ENCODE results near the gene PTGFR.
A peak's percentile ranks its signal among the peaks of the same experiment; 100 is the strongest.

PTGFR gene

GRCh38 chr1:78520843-78521242 is 30.1 kb downstream of the PTGFR start:
- DNase-seq (ENCODE audit: low read depth), result no peak

GRCh38 chr1:78522136-78522535 is 31.4 kb downstream of the PTGFR start:
- no peak for DNase-seq (ENCODE audit: low read depth)

GRCh38 chr1:78526496-78526895 is 35.7 kb downstream of the PTGFR start:
- DNase-seq (ENCODE audit: low read depth), result no peak

GRCh38 chr1:78527706-78528105 is 36.9 kb downstream of the PTGFR start:
- peak; percentile 53 for DNase-seq (ENCODE audit: low read depth)

- no peak for DNase-seq (ENCODE audit: low read depth)
These were observed 42.8 kb downstream of the PTGFR start for GRCh38 chr1:78533527-78533926.

GRCh38 chr1:78535286-78535685 is 44.5 kb downstream of the PTGFR start:
- DNase-seq (ENCODE audit: low read depth), result no peak

- DNase-seq (ENCODE audit: low read depth), result peak; percentile 59
These were observed 45.7 kb downstream of the PTGFR start for GRCh38 chr1:78536427-78536826.

- DNase-seq (ENCODE audit: low read depth), result no peak
These were observed 49.3 kb downstream of the PTGFR start for GRCh38 chr1:78540048-78540447.

- DNase-seq (ENCODE audit: low read depth), result no peak
These were observed 50.7 kb downstream of the PTGFR start for GRCh38 chr1:78541479-78541878.

- no peak for DNase-seq (ENCODE audit: low read depth)
These were observed 53.3 kb downstream of the PTGFR start for GRCh38 chr1:78543941-78544643.

- no peak for DNase-seq (ENCODE audit: low read depth)
These were observed 56.3 kb downstream of the PTGFR start for GRCh38 chr1:78547081-78547480.

- no peak for DNase-seq (ENCODE audit: low read depth)
These were observed 58.6 kb downstream of the PTGFR start for GRCh38 chr1:78549331-78549730.

- no peak for DNase-seq (ENCODE audit: low read depth)
These were observed 59.1 kb downstream of the PTGFR start for GRCh38 chr1:78549891-78550290.

- no peak for DNase-seq (ENCODE audit: low read depth)
These were observed 63.1 kb downstream of the PTGFR start for GRCh38 chr1:78553859-78554258.

GRCh38 chr1:78554840-78555239 is 64.1 kb downstream of the PTGFR start:
- no peak for DNase-seq (ENCODE audit: low read depth)

- DNase-seq (ENCODE audit: low read depth), result no peak
These were observed 68.9 kb downstream of the PTGFR start for GRCh38 chr1:78559680-78560079.

- DNase-seq (ENCODE audit: low read depth), result no peak
These were observed 70.0 kb downstream of the PTGFR start for GRCh38 chr1:78560811-78561210.

- no peak for DNase-seq (ENCODE audit: low read depth)
These were observed 71.1 kb downstream of the PTGFR start for GRCh38 chr1:78561856-78562255.

- DNase-seq (ENCODE audit: low read depth), result no peak
These were observed 74.6 kb downstream of the PTGFR start for GRCh38 chr1:78565393-78565792.

GRCh38 chr1:78570539-78570938 is 79.8 kb downstream of the PTGFR start:
- no peak for DNase-seq (ENCODE audit: low read depth)

- no peak for DNase-seq (ENCODE audit: low read depth)
These were observed 86.7 kb downstream of the PTGFR start for GRCh38 chr1:78577257-78578100.

- DNase-seq (ENCODE audit: low read depth), result peak; percentile 39
These were observed 95.8 kb downstream of the PTGFR start for GRCh38 chr1:78586572-78586971.

- DNase-seq (ENCODE audit: low read depth), result no peak
These were observed 96.4 kb downstream of the PTGFR start for GRCh38 chr1:78587211-78587610.

Measured in HS-27A (cell line).